OCI-LY1 (cell line): ENCODE results near the gene PACRG.

Source experiments
- H2AFZ ChIP-seq: fragments of 200-600 bp; sonication (generic), shearing (Covaris generic); 2 replicates; pipeline ENCODE4 v1.6.0; 2014; ENCODE audit warnings: antibody characterized with exemption, mild to moderate bottlenecking, low read length
- H3F3A ChIP-seq: fragments of 200-600 bp; sonication (generic), shearing (Covaris generic); 2 replicates; pipeline ENCODE4 v1.6.0; 2014; ENCODE audit warnings: mild to moderate bottlenecking, antibody characterized with exemption, low read length, moderate library complexity; ENCODE audit not compliant: insufficient read depth
- H3K27ac ChIP-seq: fragments of 200-600 bp; sonication (generic); 2 replicates; pipeline ENCODE4 v1.5.1; 2014; ENCODE audit warnings: low read length, mixed run types, mild to moderate bottlenecking, low read depth; ENCODE audit not compliant: poor library complexity, severe bottlenecking
- H3K27me3 ChIP-seq: fragments of 200-600 bp; sonication (generic); 2 replicates; pipeline ENCODE4 v1.6.0; 2014; ENCODE audit warnings: antibody characterized with exemption, mild to moderate bottlenecking, low read length, moderate library complexity; ENCODE audit not compliant: insufficient read depth
- H3K36me3 ChIP-seq: fragments of 200-600 bp; sonication (generic); 2 replicates; pipeline ENCODE4 v1.6.1; 2014; ENCODE audit warnings: mild to moderate bottlenecking, antibody characterized with exemption, low read length, moderate library complexity, mixed read lengths; ENCODE audit not compliant: insufficient read depth
- H3K4me1 ChIP-seq: fragments of 200-600 bp; sonication (generic); 2 replicates; pipeline ENCODE4 v1.5.1; 2014; ENCODE audit warnings: mild to moderate bottlenecking, low read length, moderate library complexity; ENCODE audit not compliant: insufficient read depth, severe bottlenecking
- H3K4me2 ChIP-seq: fragments of 200-600 bp; sonication (generic), shearing (Covaris generic); 2 replicates; pipeline ENCODE4 v1.6.1; 2014; ENCODE audit warnings: low read length
- H3K4me3 ChIP-seq: fragments of 200-600 bp; sonication (generic); 2 replicates; pipeline ENCODE4 v1.5.1; 2014; ENCODE audit warnings: low read length, low read depth, mild to moderate bottlenecking, mixed read lengths; ENCODE audit not compliant: poor library complexity, severe bottlenecking
- H3K79me2 ChIP-seq: fragments of 200-600 bp; shearing (Covaris generic); 2 replicates; pipeline ENCODE4 v1.6.1; 2016; ENCODE audit warnings: mixed run types, low read length, mixed read lengths; ENCODE audit not compliant: insufficient read depth
- H3K9ac ChIP-seq: fragments of 200-600 bp; sonication (generic), shearing (Covaris generic); 2 replicates; pipeline ENCODE4 v1.6.1; 2014; ENCODE audit warnings: mild to moderate bottlenecking, low read length, mixed read lengths
- H3K9me2 ChIP-seq: fragments of 200-600 bp; sonication (generic), shearing (Covaris generic); 2 replicates; pipeline ENCODE4 v1.6.1; 2014; ENCODE audit warnings: low read depth, mild to moderate bottlenecking, low read length, mixed read lengths
- H3K9me3 ChIP-seq: fragments of 200-600 bp; shearing (Covaris generic); 2 replicates; pipeline ENCODE4 v1.6.1; 2014; ENCODE audit warnings: low read length, mixed read lengths
- H4K20me1 ChIP-seq: fragments of 200-600 bp; sonication (generic), shearing (Covaris generic); 2 replicates; pipeline ENCODE4 v1.6.0; 2016; ENCODE audit warnings: mild to moderate bottlenecking, low read length; ENCODE audit not compliant: insufficient read depth
- CTCF ChIP-seq: fragments of 200-600 bp; sonication (generic), shearing (Covaris generic); IDR thresholded peaks from 2 replicates; pipeline ENCODE4 v1.5.1; 2017; ENCODE audit warnings: mild to moderate bottlenecking, antibody characterized with exemption, low read length, moderate library complexity, mixed read lengths
- EZH2 ChIP-seq: fragments of 200-600 bp; sonication (generic), shearing (Covaris generic); IDR thresholded peaks from 2 replicates; pipeline ENCODE4 v1.8.0; 2017; ENCODE audit warnings: borderline replicate concordance, mixed run types, mild to moderate bottlenecking, antibody characterized with exemption, low read length, moderate library complexity, mixed read lengths

PACRG gene

GRCh38 chr6:162887981-162888689, 160.4 kb downstream of the PACRG start:
- Histone ChIP-seq H3K9ac (no peak overlapping the region), H3K9me2 (no peaks in the 10 kb centered on the region), H3K79me2 (no peaks in the 10 kb centered on the region), H3K4me2 (no peak overlapping the region), H3K36me3 (no peaks in the 10 kb centered on the region), H3K4me1 (no peaks in the 10 kb centered on the region), H2AFZ (no peak overlapping the region), H3K27me3 (no peaks in the 10 kb centered on the region), H3K4me3 (no peak overlapping the region), H3K9me3 (no peaks in the 10 kb centered on the region), H4K20me1 (no peaks in the 10 kb centered on the region), H3K27ac (no peak overlapping the region), H3F3A (no peaks in the 10 kb centered on the region)
- TF ChIP-seq CTCF (no peak), EZH2 (no peak)

- Histone ChIP-seq H4K20me1 (no peaks in the 10 kb centered on the region), H2AFZ (no peak overlapping the region), H3K9me3 (no peaks in the 10 kb centered on the region), H3K79me2 (no peaks in the 10 kb centered on the region), H3F3A (no peaks in the 10 kb centered on the region), H3K4me1 (no peaks in the 10 kb centered on the region), H3K27ac (no peak overlapping the region), H3K4me2 (no peak overlapping the region), H3K4me3 (no peak overlapping the region), H3K27me3 (no peaks in the 10 kb centered on the region), H3K36me3 (no peaks in the 10 kb centered on the region), H3K9ac (no peak overlapping the region), H3K9me2 (no peaks in the 10 kb centered on the region)
- no peak for TF ChIP-seq CTCF
- TF ChIP-seq EZH2 = no peak
Measured at GRCh38 chr6:162889303-162889702, 161.5 kb downstream of the PACRG start.

- Histone ChIP-seq H3K79me2 (no peaks in the 10 kb centered on the region), H3K27ac (no peak overlapping the region), H4K20me1 (no peaks in the 10 kb centered on the region), H3K4me3 (no peak overlapping the region), H3K36me3 (no peaks in the 10 kb centered on the region), H2AFZ (no peak overlapping the region), H3K9ac (no peak overlapping the region), H3K27me3 (0 out of 2 replicates have a peak, but pooled peaks cover 2% of the 10 kb centered on the region), H3K9me2 (no peaks in the 10 kb centered on the region), H3K9me3 (no peaks in the 10 kb centered on the region), H3K4me1 (no peaks in the 10 kb centered on the region), H3K4me2 (no peak overlapping the region), H3F3A (no peaks in the 10 kb centered on the region)
- TF ChIP-seq EZH2 (no peak), CTCF (no peak)
Measured at GRCh38 chr6:162898011-162898410, 170.2 kb downstream of the PACRG start.
